T47D (cell line): ENCODE results near the gene HOXD9.

Source experiments
- DNase-seq, 2 experiments: peaks; one replicate each; pipeline versions ENCODE4 v3.0.0 to v3.0.0-alpha.2; 2011 to 2012; ENCODE audit warnings: low read depth in 1 of 2, low spot score in 1 of 2
- JUND ChIP-seq: IDR thresholded peaks from 2 replicates; pipeline ENCODE4 v1.6.1; 2012; ENCODE audit warnings: low read depth
- in situ Hi-C: cut with HindIII; loops from 2 replicates; pipeline ENCODE4 v1.10.0; 2016; ENCODE audit warnings: low sequenced_read_pairs, low pct_unique_long_range_greater_than_20kb

HOXD9 gene

DNA sequence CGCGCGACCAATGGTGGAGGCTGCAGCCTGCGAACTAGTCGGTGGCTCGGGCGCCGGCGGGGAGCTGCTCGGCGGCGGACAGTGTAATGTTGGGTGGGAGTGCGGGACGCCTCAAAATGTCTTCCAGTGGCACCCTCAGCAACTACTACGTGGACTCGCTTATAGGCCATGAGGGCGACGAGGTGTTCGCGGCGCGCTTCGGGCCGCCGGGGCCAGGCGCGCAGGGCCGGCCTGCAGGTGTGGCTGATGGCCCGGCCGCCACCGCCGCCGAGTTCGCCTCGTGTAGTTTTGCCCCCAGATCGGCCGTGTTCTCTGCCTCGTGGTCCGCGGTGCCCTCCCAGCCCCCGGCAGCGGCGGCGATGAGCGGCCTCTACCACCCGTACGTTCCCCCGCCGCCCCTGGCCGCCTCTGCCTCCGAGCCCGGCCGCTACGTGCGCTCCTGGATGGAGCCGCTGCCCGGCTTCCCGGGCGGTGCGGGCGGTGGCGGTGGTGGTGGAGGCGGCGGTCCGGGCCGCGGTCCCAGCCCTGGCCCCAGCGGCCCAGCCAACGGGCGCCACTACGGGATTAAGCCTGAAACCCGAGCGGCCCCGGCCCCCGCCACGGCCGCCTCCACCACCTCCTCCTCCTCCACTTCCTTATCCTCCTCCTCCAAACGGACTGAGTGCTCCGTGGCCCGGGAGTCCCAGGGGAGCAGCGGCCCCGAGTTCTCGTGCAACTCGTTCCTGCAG is at the start of gene HOXD9:
Gene HOXD9, plus strand, starts transcription at position 37 of the 728 bp plus-strand sequence. Its CDS starts 50 bp downstream, at position 87.
- no peak for DNase-seq
- in situ Hi-C loops = no loop called here
- TF ChIP-seq JUND = no peak

DNA sequence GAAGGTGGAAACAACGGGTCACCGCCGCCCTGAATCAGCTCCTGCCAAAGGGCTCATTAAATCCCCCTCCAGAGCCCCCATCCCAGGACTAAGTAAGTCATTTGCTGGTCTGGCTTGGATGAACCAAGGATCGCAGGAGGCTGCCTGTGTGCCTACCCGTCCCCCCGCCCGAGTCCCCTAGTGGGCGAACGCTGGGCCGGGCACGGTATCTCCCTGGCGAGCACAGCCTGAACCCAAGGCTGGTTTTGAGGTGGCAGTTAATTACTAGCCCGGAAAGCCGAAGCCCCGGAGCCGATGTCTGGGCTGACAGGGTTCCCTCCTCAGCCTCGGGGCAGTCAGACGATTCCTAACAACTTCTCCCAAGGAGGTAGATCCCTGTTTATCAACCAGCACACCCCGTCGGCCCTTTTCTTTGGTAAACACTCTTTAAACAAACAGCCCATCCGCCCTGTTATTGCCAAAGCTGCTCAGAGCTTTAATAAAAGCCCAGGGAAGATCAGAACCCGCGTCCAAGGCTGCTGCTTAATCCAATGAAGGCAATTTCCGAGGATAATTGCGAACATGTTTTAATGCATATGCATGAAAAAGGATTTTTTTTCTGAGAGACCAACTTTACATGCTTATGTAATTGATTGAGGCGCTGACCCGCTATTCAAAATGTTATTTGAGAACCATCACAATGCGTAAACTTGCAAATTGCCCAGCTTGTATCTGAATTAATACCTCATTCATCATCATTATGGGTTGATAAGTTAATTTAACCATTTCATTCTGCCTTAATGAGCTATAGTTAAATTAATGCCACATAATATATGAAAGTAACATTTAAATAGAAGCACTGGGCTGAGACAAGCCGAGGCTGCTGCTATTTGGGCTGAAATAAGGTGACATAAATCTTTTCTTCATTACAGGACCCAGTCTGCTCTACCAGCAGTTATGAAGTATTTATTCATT is 49.3 kb upstream of the HOXD9 start:
- TF ChIP-seq JUND = no peak
- DNase-seq = no peak
- in situ Hi-C loops = no loop called here

DNA sequence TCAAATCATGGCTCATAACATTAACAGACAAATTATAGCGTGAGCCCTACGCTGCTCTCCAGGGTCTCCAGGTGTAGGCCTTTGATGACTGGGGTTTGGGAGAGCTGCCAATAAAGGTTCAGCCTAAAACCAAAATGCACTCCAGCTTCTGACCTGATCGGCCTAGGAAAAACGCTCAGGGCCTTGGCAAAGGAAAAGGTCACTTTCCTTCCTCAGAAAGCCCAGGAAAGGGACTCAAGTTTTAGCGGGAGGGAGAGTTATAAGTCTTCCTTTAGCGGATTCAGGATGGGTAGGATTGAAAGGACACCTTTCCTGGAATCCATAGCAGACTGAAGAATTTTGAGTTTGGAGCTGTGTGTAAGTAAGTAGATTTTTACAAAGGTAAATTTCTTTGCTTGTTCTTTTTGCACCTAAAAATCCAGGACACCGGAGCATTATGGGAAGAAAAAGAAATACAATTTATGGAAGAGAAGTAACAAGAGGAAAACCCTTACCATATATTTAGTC is 47.5 kb upstream of the HOXD9 start:
- no peak for TF ChIP-seq JUND
- DNase-seq = no peak
- in situ Hi-C loops = no loop called here

DNA sequence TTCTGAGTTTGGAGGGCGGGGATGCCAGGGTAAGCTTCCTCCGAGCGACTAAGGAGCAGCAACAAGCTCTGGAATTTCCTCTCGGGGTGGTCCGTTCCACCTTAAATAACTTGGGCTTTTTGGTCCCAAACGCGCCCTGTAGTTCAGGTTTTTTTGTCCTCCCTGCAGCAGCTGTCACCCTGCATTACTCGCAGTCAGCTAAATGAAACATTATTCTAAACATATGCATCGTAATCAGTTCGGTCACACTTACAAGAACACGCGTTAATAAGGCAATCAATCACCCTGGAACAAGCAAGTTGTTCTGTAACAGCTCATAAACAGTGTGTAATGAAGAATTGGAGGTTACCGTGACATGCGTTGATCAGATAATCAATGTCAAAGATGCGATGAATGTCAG is 47.0 kb upstream of the HOXD9 start:
- no peak for TF ChIP-seq JUND
- in situ Hi-C loops = no loop called here
- no peak for DNase-seq

GRCh38 chr2:176076063-176076462 is 46.5 kb upstream of the HOXD9 start:
- no peak for TF ChIP-seq JUND
- in situ Hi-C loops = no loop called here
- DNase-seq = no peak

DNA sequence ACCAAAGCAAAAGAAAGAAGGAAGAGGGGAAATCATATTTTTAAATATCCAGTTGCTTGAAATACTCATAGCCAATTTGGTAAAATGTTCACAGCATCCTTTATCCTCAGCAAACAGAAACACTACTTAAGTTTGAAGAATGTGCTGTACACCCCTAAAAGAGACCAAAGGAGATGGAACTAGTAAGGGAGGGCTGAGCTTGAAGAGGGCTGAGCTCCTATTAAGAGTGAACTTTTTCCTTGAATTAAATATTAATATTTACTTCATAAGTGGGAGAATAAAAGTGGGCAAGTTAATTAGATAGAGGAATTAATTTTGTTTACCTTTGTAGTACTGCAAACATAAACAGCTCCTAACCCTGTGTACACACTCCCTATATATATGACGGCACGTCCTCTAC is 45.7 kb upstream of the HOXD9 start:
- no peak for DNase-seq
- no peak for TF ChIP-seq JUND
- in situ Hi-C loops = no loop called here

DNA sequence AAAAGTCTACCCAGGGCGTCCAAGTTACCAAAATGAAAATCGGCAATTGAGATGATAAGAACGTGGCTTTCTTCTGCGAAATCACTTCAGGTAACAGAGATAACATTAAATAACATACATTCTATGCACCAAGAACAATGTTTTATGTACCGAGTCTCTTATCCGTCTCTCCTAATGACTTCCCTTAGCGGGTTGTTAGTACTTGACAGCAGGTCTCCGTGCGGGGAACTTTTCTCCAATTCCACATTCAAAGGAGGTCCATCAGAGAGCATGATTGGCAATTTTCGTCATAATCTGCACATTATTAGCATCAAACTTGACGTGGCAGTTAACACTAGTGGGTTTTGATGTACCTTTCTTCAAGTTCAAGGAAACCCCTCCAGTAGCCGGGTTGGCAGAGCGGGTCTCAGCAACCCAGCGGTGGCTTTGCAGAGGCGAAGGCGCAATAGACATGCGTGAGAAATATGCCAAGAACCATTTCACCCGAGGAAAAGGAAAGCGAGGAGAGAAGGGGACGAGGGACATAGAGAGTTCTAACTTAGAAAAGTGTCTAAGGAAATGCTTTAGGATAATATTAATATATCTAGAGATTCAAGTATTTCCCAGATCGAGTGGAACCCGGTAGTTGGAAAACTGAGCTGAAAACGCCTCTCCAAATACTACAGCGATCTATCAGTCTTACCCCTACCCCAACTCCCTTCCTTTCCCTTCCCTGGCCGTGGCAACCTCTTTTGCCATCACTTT is 43.8 kb upstream of the HOXD9 start:
- no peak for TF ChIP-seq JUND
- in situ Hi-C loops = no loop called here

DNA sequence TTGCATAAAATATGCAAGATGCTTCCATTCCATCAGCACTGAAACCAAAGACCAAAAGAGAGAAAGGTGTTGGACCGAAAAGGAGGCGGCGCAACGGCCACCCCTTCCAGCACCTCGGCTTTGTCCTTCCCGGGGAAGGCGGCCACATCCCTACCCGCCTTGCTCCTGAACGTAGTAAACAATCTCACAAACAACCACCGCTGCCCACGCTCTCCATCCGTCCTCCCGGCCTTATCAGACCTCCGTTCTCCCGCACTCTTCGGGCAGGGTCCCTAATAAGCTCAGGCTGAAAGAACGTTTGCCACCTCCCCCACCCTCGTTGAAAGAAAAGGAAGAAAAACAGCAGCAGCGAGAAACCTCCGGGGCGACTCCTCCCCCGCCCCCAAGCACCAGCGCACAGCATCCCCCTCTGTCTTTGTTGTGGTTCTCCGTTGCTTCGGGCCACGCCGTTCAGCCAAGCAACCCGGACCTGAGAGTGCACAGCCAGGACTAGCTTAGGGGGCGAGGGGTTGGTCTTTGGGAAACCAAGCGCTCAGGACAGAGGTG is 43.2 kb upstream of the HOXD9 start:
- TF ChIP-seq JUND = no peak
- DNase-seq = no peak
- in situ Hi-C loops = no loop called here

More for the DNA sequence above, 43.8 kb upstream of the HOXD9 start:
- no peak for DNase-seq

DNA sequence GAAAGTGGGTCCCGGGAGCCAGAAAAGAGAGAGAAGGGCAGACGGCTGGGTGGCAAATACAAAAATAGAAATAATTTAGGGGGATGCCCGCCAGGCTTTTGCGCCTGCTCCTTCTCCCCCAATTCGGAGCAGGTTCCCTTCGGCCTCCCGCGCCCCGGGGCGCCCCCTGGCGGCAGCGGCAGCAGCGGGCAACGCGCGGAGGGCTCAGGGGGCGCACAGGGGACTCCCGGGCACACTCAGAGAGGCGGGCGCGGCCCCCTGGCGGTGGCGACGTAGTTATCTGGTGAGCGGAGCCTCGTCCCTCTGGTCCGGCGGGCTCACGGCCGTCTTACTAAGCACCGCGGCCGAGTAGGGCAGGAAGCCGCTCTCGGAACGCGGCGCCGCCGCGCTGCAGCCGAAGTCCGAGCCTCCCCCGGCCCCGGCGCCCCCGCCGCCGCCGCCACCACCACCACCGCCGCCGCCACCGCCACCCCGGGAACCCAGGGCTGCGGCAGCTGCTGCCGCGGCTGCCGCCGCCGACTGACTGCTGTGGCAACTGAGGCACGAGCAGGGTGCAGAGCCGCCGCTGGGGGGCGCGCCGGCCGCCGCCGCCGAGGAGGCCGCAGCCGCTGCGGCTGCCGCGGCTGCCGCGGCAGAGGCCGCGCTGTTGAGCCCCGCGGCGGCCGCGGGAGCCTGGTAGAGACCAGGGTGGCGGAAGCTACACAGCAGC is 42.5 kb upstream of the HOXD9 start:
- DNase-seq = no peak
- in situ Hi-C loops = no loop called here
- no peak for TF ChIP-seq JUND

GRCh38 chr2:176080540-176081375 is 41.8 kb upstream of the HOXD9 start:
- no peak for TF ChIP-seq JUND
- in situ Hi-C loops = no loop called here
- DNase-seq = no peak

DNA sequence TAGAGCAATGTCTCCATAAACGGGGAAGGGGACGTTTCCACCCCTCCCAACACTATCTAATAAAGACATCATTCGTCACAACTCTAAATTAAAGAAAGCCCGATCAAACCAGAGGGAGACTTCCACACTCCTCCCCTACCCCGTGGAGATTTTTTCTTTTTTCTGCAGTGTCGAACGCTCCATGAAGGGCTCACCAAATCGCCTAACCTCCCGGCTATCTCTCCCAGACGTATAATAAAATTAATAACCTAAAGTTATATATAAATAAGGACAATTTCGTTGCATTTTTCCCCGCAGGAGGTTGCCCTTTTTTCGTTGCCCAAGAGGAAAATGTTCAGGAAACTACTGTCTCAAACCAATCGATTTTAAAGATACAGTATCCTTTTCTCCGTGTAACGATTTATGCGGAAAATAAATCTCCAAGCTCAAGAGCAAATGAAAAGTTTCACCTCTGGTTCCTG is 41.1 kb upstream of the HOXD9 start:
- DNase-seq = no peak
- in situ Hi-C loops = no loop called here
- TF ChIP-seq JUND = no peak
